ENCODE data around the gene ARHGEF4. TPM values are rescaled to one million over a fixed set of nuclear protein-coding genes. Genes with fewer than 3 reads are reported as not detected.

The ARHGEF4 gene
- total RNA-seq, 1 experiment from 2014 or later = 12.6 TPM

DNA sequence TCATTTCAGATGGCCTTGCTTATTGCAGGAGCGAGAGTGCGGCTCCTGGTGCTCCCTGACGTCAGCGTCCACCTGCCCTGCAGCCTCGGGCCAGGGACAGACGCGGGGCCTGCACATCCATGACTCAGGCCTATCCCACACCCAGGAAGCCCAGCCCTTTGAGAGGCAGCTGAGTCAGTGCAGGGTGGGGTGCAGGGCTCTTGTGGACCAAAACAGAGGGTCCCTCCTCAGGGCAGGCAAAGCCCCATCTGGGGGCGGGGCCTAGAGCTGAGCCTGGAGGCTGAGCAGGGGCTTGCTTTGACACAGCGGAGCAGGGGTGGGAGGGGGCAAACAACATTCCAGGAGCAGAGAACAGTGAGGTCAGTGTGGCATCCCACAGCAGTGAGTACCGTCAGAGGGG is 7.7 kb upstream of the ARHGEF4 start:
- no peak overlapping the region; a peak in 1 of 5 replicates for H3K4me3 Mint-ChIP-seq
- no peak overlapping the region for H4K91ac ChIP-seq (ENCODE audit: insufficient read length, low read depth, low read length)
- no peak overlapping the region for H2BK120ac ChIP-seq (ENCODE audit: low read depth, low read length, poor library complexity, severe bottlenecking)
- H3K23ac ChIP-seq (ENCODE audit: insufficient read length, low read depth, low read length) = no peak overlapping the region
- H3K9me3 Mint-ChIP-seq = no peaks in the 10 kb centered on the region; a peak in 1 of 5 replicates
- H3K23me2 ChIP-seq (ENCODE audit: insufficient read length, low read depth, low read length, poor library complexity, severe bottlenecking) = no peaks in the 10 kb centered on the region
- no peak overlapping the region for H4K8ac ChIP-seq (replicated peaks; ENCODE audit: insufficient read length, low read depth, low read length)
- H2BK12ac ChIP-seq (ENCODE audit: insufficient read length, low read depth, low read length) = no peak overlapping the region
- H3K4me1 Mint-ChIP-seq = peaks cover 32 to 46% of the 10 kb centered on the region in 2 experiments
- no CpG with 5 or more reads among the region's 10 CpGs for WGBS (ENCODE audit: extremely low coverage, insufficient read length, low lambda C conversion rate)
- no peak overlapping the region for H3K27ac ChIP-seq (ENCODE audit: insufficient read length, low read depth, low read length)
- no peak overlapping the region for H3K27ac Mint-ChIP-seq
- no peak overlapping the region for H4K5ac ChIP-seq (ENCODE audit: insufficient read length, low read depth, low read length)
- no peaks in the 10 kb centered on the region for H4K20me1 ChIP-seq (ENCODE audit: control insufficient read depth, insufficient read depth, insufficient read length)
- H3K4me2 ChIP-seq (ENCODE audit: insufficient read depth, insufficient read length, low read length) = no peak overlapping the region
- no peaks in the 10 kb centered on the region for H3K79me2 ChIP-seq (ENCODE audit: insufficient read depth, low read length)
- H3K36me3 Mint-ChIP-seq (ENCODE audit: insufficient read depth in 1 of 3, low read depth in 3 of 3) = no peaks in the 10 kb centered on the region
- H3K9ac ChIP-seq (ENCODE audit: extremely low read depth, insufficient read length, low read length) = no peak overlapping the region
- H3T11ph ChIP-seq (ENCODE audit: low read length) = no peak overlapping the region
- H3K27me3 Mint-ChIP-seq (ENCODE audit: low read depth) = peaks cover 7% of the 10 kb centered on the region
- no peaks in the 10 kb centered on the region for H3K9me3 ChIP-seq (ENCODE audit: control insufficient read depth, low read depth, low read length)
- no peak for DNase-seq
- no peak overlapping the region for H2BK5ac ChIP-seq (ENCODE audit: insufficient read length, low read length)
- no peak overlapping the region for H3K4ac ChIP-seq (ENCODE audit: low read depth, low read length)
- H3K79me1 ChIP-seq (ENCODE audit: insufficient read depth, low read depth, low read length, poor library complexity, severe bottlenecking) = no peaks in the 10 kb centered on the region
- no peak overlapping the region for H3K56ac ChIP-seq (ENCODE audit: insufficient read length, low read depth, low read length)
- TF ChIP-seq, protein P1, sequence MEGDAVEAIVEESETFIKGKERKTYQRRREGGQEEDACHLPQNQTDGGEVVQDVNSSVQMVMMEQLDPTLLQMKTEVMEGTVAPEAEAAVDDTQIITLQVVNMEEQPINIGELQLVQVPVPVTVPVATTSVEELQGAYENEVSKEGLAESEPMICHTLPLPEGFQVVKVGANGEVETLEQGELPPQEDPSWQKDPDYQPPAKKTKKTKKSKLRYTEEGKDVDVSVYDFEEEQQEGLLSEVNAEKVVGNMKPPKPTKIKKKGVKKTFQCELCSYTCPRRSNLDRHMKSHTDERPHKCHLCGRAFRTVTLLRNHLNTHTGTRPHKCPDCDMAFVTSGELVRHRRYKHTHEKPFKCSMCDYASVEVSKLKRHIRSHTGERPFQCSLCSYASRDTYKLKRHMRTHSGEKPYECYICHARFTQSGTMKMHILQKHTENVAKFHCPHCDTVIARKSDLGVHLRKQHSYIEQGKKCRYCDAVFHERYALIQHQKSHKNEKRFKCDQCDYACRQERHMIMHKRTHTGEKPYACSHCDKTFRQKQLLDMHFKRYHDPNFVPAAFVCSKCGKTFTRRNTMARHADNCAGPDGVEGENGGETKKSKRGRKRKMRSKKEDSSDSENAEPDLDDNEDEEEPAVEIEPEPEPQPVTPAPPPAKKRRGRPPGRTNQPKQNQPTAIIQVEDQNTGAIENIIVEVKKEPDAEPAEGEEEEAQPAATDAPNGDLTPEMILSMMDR (conservative IDR thresholded peaks at IDR 0.05) = no peak
- no peak overlapping the region for H2AFZ ChIP-seq (ENCODE audit: low read length)
- no peak overlapping the region for H2BK20ac ChIP-seq (ENCODE audit: low read depth, low read length, poor library complexity, severe bottlenecking)
- H3K18ac ChIP-seq (ENCODE audit: insufficient read length, low read depth, low read length) = no peak overlapping the region
- H3K27me3 ChIP-seq (ENCODE audit: insufficient read depth, low read length) = no peaks in the 10 kb centered on the region
- no peak overlapping the region for H3K14ac ChIP-seq (ENCODE audit: insufficient read depth, low read length)
- no peak overlapping the region for H2AK5ac ChIP-seq (ENCODE audit: insufficient read length, low read length)
- H3K4me1 ChIP-seq (ENCODE audit: insufficient read depth, low read length) = no peaks in the 10 kb centered on the region; the same call in 1 of the 2 replicates
- H2BK15ac ChIP-seq (ENCODE audit: low read depth, low read length) = no peak overlapping the region
